WERI-Rb-1 (cell line): ENCODE results near the gene BICC1.

Source experiments
- DNase-seq: peaks from one replicate; pipeline ENCODE4 v3.0.0-alpha.2; 2020
- H3K27ac ChIP-seq: fragments of 250-450 bp; sonication (Bioruptor Pico); 2 replicates; pipeline ENCODE4 v1.5.1; 2020; ENCODE audit warnings: mild to moderate bottlenecking, moderate library complexity
- H3K27me3 ChIP-seq: fragments of 250-450 bp; sonication (Bioruptor Pico); 2 replicates; pipeline ENCODE4 v1.5.1; 2021; ENCODE audit warnings: mild to moderate bottlenecking, low read depth, moderate library complexity; ENCODE audit not compliant: insufficient read depth, severe bottlenecking
- H3K36me3 ChIP-seq: fragments of 250-450 bp; sonication (Bioruptor Pico); 2 replicates; pipeline ENCODE4 v1.5.1; 2020; ENCODE audit warnings: mild to moderate bottlenecking, moderate library complexity
- H3K4me3 ChIP-seq: 2 replicates; pipeline ENCODE4 v1.5.1; 2011; ENCODE audit warnings: low read depth, mild to moderate bottlenecking, control low read depth, low read length
- H3K9me3 ChIP-seq: fragments of 250-450 bp; sonication (Bioruptor Pico); 2 replicates; pipeline ENCODE4 v1.5.1; 2021; ENCODE audit warnings: mild to moderate bottlenecking, moderate library complexity; ENCODE audit not compliant: severe bottlenecking
- TF ChIP-seq, protein P1 (sequence below): IDR thresholded peaks from 2 replicates; pipeline ENCODE4 v1.5.1; 2011; ENCODE audit warnings: low read depth, mild to moderate bottlenecking, control low read depth, inconsistent platforms, low read length

The BICC1 gene

GRCh38 chr10:58481569-58482109 is 31.0 kb upstream of the BICC1 start:
- no peak overlapping the region for H3K27ac ChIP-seq
- TF ChIP-seq, protein P1, sequence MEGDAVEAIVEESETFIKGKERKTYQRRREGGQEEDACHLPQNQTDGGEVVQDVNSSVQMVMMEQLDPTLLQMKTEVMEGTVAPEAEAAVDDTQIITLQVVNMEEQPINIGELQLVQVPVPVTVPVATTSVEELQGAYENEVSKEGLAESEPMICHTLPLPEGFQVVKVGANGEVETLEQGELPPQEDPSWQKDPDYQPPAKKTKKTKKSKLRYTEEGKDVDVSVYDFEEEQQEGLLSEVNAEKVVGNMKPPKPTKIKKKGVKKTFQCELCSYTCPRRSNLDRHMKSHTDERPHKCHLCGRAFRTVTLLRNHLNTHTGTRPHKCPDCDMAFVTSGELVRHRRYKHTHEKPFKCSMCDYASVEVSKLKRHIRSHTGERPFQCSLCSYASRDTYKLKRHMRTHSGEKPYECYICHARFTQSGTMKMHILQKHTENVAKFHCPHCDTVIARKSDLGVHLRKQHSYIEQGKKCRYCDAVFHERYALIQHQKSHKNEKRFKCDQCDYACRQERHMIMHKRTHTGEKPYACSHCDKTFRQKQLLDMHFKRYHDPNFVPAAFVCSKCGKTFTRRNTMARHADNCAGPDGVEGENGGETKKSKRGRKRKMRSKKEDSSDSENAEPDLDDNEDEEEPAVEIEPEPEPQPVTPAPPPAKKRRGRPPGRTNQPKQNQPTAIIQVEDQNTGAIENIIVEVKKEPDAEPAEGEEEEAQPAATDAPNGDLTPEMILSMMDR, result no peak
- no peaks in the 10 kb centered on the region for H3K27me3 ChIP-seq
- H3K4me3 ChIP-seq, result no peak overlapping the region
- H3K9me3 ChIP-seq, result no peaks in the 10 kb centered on the region
- no peak for DNase-seq
- H3K36me3 ChIP-seq, result no peaks in the 10 kb centered on the region

DNA sequence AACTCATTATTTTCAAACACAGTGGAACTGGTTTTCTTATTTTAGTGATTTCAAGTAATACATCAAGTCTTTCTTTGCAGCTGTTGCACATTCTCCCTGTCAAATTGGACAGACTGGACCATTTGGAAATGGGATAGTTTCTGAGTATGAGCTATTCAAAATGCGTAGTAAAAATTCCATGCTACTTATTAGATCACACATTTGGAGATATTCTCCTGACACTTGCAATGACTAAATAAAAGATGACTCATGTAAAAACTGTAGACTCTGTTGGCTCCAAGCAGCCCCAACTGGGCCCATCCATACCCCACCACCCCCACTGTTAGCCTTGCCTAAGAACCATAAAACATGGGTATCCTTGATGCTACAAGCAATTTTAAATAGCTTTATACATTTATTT is 25.9 kb upstream of the BICC1 start:
- Histone ChIP-seq H3K27ac (no peak overlapping the region), H3K27me3 (no peaks in the 10 kb centered on the region), H3K4me3 (no peak overlapping the region), H3K36me3 (no peaks in the 10 kb centered on the region), H3K9me3 (no peaks in the 10 kb centered on the region)
- TF ChIP-seq, protein P1, result no peak
- DNase-seq, result no peak

- no peak for DNase-seq
- Histone ChIP-seq H3K4me3 (no peak overlapping the region), H3K27me3 (no peaks in the 10 kb centered on the region), H3K36me3 (no peaks in the 10 kb centered on the region), H3K27ac (no peak overlapping the region), H3K9me3 (no peaks in the 10 kb centered on the region)
- TF ChIP-seq, protein P1, result no peak
Observed at GRCh38 chr10:58488921-58489320, 23.8 kb upstream of the BICC1 start.

DNA sequence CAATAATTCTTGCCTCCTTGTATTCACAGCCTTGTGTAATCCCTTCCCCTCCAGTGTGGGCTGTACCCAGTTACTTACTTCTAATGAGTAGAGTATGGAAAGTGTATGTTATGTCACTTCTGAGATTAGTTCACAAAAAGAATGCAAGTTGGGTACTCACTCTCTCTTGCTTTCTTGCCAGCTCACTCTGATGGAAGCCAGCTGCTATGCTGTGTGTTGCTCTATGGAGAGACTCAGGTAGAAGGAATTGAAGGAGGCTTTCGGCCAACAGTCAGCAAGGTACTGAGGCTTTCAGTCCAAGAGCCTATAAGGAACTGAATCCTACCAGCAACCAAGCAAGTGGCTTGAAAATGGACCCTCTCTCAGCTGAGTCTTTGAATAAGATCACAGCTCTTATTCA is 9.7 kb upstream of the BICC1 start:
- TF ChIP-seq, protein P1, result no peak
- DNase-seq, result no peak
- H3K4me3 ChIP-seq, result no peak overlapping the region
- H3K36me3 ChIP-seq, result no peaks in the 10 kb centered on the region
- no peaks in the 10 kb centered on the region for H3K27me3 ChIP-seq
- H3K27ac ChIP-seq, result no peak overlapping the region
- no peaks in the 10 kb centered on the region for H3K9me3 ChIP-seq

- Histone ChIP-seq H3K27ac (no peak overlapping the region), H3K9me3 (no peaks in the 10 kb centered on the region), H3K36me3 (peaks cover 3% of the 10 kb centered on the region; the same call in 1 of the 2 replicates), H3K4me3 (no peak overlapping the region), H3K27me3 (no peaks in the 10 kb centered on the region)
- no peak for DNase-seq
- TF ChIP-seq, protein P1, result no peak
Observed at GRCh38 chr10:58508316-58508715, 4.4 kb upstream of the BICC1 start.
